GM19240 (cell line): ENCODE measurements around the gene SLC9A9.

Source experiments
- DNase-seq: peaks from one replicate; pipeline ENCODE4 v3.0.0; 2011; ENCODE audit warnings: low spot score; ENCODE audit not compliant: insufficient read length

SLC9A9 gene

GRCh38 chr3:143224716-143225115 lies 623.6 kb downstream of the SLC9A9 start:
- no peak for DNase-seq

DNA sequence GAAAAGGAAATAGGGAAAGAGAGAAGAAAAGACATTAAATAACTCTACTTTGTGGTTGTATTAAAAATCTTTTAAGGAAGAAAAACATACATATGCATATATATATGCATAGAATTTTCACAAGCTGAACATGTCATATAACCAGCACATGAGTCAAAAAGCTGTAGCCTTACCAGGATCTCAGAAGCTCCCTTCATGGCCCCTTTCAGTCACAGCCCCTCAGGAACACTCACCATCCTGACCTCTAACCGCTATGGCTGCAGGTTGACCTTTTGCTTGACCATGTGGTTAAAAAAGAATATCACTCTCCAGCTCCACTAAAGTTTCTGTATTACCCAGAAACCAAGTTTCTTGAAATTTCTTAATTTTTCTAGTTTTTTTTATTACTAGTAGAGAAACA lies 625.3 kb downstream of the SLC9A9 start:
- no peak for DNase-seq

DNA sequence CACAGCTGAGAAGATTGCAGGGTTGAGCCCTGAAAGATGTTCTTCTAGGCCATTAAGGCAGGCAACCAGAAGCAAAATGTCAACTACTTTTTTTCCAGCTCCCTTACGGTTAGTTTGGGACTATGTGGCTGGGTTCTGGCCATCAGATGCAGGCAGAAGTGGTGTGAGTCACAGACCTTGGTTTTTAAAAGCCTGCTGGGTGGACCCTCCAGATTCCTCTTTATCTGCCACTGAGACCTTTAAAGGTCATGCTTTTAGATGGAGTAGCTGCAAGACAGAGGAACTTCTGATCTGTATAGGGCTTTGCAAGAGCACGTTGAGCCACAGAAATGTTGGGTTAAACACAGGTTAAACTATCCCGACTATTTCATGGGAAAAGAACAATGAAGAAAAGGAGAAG lies 625.8 kb downstream of the SLC9A9 start:
- DNase-seq = no peak

GRCh38 chr3:143221446-143221845 lies 626.8 kb downstream of the SLC9A9 start:
- no peak for DNase-seq

GRCh38 chr3:143220741-143221140 lies 627.5 kb downstream of the SLC9A9 start:
- no peak for DNase-seq

GRCh38 chr3:143218166-143218835 lies 630.0 kb downstream of the SLC9A9 start:
- no peak for DNase-seq

DNA sequence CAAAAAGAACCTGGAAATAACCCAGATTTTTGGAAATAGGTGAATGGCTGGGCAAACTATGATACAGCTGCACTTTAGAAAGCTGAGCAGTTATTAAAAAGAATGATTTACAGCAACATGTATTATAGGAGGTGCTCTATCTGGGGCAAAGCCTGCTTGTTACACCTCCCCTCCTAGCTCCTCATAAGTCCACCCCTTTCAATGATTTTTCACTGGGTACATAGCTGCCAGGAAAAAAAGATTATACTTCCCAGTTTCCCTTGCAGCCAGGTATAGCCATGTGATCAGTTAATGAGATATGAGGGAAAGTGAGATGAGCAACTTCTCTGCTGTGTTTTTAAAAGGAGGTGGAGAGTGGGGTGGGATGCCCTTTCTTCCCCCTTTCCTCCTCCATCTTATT lies 631.0 kb downstream of the SLC9A9 start:
- DNase-seq = no peak

- DNase-seq = no peak
Measured at GRCh38 chr3:143216709-143217182, 631.5 kb downstream of the SLC9A9 start.
